KG1 (cell line): ENCODE results near the gene CCDC43.
A peak's percentile ranks its signal among the peaks of the same experiment; 100 is the strongest.
"Not testable (repeated sequence)": the region's sequence is repeated elsewhere in the genome, so short reads cannot be mapped to it uniquely, and the experiment has no call there.

Experiments used
- DNase-seq: peaks from one replicate; lab custom pipeline; 2025; lab: John Stamatoyannopoulos, UW

Gene CCDC43, protein sequence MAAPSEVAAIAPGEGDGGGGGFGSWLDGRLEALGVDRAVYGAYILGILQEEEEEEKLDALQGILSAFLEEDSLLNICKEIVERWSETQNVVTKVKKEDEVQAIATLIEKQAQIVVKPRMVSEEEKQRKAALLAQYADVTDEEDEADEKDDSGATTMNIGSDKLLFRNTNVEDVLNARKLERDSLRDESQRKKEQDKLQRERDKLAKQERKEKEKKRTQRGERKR

DNA sequence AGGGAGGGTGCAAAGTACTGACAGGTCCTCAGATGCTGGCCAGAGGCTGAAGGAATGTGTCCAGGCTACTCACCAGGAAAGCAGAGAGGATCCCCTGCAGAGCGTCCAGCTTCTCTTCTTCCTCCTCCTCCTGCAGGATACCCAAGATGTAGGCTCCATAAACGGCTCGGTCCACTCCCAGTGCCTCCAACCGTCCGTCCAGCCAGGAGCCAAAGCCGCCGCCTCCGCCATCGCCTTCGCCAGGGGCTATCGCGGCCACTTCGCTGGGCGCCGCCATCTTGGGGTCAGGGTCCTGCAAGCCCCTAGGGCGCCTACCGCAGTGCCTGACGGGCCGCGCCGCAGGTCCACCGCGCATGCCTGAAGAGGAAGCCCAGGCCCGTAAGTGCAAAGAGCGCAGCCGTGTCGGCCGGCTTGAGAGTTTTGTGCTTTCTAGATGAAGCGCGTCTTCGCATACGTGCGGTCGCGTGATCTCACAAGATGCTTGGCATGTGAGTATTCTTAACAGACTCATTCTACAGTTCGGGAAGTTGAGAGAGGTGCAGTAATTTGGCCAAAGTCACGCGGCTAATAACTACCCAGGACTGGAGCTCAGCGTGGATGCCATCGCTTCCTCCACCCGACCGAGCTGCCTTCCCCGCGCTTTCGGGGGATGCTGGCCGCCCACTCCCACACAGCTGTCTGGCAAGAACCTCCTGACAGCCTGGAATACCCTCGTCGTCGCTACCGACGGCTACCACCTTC, at the start of gene CCDC43:
CCDC43 (minus strand) TSS at position 300 of the 741 bp plus-strand sequence; CDS start at position 277, 23 bp downstream.
- DNase-seq = peak; percentile 77

DNA sequence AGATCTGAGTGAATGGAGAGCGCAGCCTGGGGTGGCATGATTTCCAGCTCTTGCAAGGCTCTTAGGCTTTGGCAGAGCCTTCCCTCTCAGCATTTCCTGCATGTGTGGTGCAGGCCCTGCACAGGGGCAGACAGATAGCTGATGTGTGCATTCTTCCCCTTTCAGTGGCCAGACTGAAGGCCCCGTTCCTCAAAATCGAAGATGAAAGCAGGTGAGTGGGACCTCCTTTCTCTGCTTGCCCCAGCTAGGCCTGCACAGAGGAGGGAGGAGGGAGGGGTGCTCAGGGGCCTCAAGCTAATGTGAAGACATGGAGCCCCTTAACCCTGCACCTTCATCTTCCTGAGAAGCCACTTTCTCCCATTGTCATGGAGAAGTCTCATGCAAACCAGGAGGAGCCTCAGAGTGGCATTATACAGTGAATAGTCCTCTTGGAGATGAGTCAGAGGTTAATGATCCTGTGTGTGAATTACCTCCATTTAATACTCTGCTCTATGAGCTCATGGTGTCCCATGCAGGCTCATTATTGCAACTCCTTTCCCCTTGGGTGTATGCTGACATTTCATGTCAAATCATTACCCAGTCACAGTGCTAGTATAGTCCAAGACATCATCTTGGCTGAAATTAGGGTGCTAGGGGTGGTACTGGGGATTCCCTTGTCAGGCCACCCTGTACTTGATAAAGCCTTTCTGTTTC, 48.8 kb upstream of the CCDC43 start:
- DNase-seq = no peak

DNA sequence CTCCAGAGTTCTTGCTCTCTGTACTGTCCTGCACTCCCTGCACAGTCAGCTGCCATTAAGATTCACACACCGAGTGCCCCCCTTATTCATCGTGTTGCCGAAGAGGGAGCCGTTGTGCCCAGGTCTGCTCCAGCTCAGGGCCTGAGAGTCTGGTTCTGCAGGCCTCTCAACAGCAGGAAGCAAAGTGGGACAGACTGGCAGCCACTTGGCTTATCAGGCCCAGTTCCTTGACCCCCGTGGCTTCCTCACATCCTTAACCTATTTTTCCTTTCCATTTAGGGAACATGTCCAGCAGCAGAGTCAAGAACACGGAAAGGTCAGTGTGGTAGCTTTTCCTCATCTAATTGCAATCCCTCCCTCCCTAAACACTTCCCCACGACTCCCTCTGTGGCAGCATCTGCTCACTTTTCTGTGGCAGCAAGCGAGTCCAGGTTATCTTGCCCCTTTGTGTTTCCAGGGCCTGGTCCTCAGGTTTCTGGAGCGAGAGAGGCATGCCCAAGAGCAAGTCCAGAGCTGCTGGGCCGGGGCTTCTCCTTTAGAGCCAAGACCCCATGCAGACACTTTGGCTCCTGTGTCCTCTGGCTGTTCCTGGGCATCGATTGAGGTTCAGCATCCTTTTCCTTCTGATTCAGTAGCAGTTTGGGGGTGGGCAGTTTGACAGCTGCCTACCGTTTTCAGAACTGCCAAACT, 47.1 kb upstream of the CCDC43 start:
- DNase-seq = no peak

DNA sequence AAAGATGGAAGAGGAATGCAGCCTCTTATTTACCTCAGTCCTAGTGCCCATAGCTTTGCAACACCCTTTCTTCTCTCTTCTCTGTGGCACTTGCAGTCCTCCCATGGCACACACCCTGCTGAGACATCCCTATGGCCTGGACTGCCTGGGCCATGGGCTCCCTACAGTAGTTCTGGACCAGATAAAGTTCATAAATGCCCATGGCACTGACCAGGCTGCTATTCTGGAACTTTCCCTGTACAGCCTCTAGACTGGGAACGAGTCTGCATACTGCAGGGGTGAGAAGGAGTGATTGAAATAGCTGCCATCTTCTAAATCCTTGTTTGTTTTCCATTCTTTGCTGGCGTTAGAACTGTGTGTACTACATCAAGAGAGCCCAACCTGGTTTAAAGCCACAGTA, 44.7 kb upstream of the CCDC43 start:
- DNase-seq = no peak

DNA sequence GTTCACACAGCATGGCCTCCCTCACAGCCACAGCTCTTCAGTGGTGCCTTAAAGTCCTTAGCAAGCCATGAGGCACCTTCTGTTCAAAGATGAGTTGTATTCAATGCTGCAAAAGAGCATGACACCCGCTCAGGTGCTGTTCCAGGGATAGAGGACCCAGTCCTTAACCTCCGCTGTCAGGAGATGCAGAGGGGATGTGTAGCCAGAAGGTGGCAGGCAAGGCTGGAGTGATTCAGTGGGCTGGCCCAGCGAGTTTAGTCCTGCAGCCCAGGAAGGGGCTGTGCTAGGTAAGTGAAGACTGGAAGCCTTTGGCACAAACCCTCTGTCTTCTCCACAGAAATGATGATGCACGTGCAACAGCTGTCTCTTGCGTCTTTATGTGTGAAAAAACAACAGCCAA, 44.2 kb upstream of the CCDC43 start:
- DNase-seq = no peak

DNA sequence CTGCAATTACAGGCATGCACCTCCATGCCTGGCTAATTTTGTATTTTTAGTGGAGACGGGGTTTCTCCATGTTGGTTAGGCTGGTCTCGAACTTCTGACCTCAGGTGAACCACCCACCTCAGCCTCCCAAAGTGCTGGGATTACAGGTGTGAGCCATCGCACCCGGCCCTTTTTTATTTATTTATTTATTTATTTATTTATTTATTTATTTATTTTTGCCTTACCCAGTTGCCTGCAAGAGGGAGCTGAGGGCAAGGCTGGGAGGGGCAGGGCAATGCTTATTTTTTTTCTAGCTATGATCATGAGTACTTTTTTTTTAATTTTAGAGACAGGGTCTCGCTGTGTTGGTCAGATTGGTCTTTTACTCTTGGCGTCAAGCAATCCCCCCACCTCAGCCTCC, 36.5 kb upstream of the CCDC43 start:
- DNase-seq = not testable (repeated sequence)

DNA sequence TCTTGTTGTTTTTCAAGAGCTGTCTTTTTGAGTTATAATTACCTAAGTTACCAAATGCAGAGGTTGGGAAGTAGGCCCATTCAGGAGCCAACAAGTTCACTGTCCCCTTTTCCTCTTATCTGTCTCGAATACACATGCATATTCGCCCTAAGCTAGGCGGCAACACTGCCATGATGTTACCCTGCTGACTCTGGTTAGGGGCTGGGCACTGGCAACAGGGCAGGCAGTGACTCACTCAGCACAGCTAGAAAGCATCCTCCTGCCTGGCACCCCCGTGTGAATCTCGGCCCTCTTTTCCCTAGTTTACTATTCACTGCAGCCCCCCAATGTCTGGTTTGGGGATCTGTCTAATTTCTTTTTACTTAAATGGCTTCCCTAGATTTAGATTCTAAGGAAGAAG, 32.7 kb upstream of the CCDC43 start:
- DNase-seq = no peak

DNA sequence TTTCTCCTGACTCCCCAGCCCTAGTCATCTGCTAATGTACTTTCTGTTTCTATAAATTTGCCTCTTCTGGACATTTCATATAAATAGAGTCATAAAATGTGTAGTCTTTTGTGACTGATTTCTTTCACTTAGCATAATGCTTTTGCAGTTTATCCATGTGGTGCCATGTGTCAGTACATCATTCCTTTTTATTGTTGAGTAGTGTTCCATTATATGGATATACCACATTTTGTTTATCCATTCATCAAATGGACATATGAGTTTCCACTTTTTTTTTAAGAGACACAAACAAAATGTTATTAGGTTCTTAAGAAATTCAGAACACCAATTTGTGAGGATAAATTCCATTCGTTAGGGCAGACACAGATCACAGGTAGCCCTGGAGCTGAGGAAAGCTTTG, 29.9 kb upstream of the CCDC43 start:
- no peak for DNase-seq

DNA sequence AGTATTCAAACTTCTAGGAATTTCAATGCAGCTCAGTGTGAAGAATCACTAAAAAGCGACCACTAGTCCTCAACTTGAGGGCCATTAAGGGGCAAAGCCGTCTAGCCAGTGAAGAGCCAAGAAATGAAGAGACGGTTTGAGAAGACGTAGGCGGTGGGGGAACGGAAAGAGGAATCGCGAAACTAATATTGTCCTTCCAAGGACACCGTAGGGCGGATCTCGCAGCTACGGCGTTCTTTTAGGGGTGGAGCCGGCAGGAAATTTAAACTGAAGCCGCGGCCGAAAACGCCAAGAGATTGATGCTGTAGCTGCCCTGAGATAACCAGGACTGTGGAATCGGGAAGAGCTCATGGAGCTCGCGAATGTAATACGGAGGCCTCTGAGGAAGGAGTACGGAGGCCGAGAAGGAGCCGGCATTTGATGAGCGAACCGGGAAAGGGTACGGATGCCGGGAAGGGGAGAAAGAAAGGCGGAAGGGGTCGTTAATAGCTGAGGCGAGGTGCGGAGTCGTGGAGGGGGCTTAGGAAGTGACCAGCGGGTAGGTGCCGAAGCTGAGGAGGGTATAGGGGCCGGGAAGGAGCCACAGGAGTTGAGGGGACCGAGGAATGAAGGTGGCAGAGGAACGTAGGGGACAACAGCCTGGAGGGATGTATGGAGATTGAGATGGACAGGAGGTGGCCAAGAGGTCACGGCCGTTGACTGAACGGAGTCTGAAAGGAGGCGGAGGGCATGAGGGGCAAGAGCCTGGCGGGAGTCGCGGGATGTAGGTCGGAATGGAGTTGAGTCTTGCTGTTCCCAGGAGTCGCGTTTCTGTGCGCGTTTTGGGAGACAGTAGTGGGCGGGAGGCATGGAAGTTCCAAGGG, 19.1 kb upstream of the CCDC43 start, which contains the start of gene DBF4B:
DBF4B (plus strand) TSS at position 265 of the 863 bp plus-strand sequence; CDS start at position 421, 156 bp downstream.
- DNase-seq = peak; percentile 91

DNA sequence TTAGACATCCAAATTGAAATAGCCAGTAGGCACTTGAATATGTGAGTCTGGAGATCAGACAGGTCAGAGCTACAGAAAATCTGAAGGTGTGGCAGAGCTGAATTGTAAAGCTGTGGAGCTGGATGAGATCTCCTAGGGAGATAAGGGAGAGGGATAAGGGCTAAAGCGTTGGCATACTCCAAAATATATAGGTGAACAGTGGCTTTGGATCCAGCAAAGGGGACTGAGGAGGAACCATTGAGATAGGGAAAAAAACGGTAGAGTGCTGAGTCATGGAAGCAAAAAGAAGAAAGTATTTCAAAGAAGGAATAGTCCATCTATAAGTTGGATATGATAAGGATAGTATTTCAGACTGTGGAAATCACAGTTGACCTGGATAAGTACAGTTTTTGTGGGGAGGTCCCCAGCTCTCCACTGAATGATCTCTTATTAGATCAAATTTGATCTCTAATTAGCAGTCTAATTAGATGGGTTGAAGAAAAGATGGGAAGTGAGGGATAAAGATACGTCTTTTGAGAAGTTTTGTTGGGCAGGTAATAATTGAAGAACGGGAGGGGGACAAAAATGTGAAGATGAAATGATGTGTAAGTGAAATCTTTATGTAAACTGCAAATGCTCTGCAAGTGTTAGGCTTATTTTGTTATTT, 18.3 kb upstream of the CCDC43 start:
- DNase-seq = no peak

DNA sequence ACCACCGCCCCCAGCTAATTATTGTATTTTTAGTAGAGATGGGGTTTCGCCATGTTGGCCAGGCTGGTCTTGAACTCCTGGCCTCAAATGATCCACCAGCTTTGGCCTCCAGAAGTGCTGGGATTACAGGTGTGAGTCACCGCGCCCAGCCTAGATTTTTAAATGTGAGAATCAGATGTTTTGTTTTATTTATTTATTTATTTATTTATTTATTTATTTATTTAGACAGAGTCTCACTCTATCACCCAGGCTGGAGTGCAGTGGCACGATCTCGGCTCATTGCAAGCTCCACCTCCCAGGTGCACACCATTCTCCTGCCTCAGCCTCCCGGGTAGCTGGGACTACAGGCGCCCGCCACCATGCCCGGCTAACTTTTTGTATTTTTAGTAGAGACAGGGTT, 10.7 kb upstream of the CCDC43 start:
- not testable (repeated sequence) for DNase-seq

DNA sequence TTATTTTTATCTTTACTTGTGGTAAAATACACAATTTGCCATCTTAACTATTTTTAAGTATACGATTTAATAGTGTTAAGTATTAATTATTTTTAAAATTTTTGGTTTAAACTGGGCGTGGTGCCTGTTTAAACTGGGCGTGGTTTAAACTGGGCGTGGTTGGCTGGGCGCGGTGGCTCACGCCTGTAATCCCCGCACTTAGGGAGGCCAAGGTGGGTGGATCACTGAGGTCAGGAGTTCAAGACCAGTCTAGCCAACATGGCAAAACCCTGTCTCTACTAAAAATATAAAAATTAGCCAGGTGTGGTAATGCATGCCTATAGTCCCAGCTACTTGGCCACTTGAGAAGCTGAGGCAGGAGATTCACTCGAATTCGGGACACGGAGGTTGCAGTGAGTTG, 4.0 kb upstream of the CCDC43 start:
- no peak for DNase-seq

DNA sequence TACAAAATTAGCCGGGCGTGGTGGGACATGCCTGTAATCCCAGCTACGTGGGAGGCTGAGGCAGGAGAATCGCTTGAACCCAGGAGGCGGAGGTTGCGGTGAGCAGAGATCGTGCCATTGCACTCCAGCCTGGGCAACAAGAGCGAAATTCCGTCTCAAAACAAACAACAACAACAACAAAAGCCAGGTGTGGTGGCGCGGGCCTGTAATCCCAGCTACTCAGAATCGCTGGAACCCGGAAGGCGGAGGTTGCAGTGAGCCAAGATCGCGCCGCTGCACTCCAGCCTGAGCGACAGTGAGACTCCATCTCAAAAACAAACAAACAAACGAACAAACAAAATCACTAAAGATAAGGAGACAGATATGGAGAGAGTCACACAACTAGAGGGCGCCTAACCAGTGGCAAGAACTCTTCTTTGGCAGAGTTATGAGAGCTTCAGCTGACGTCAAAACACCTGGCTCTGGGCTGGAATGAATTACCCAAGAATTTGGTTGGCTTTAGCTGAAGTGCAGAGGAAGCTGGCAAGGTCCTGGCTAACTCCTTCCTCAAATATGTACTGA, 1.2 kb upstream of the CCDC43 start:
- DNase-seq = not testable (repeated sequence)

DNA sequence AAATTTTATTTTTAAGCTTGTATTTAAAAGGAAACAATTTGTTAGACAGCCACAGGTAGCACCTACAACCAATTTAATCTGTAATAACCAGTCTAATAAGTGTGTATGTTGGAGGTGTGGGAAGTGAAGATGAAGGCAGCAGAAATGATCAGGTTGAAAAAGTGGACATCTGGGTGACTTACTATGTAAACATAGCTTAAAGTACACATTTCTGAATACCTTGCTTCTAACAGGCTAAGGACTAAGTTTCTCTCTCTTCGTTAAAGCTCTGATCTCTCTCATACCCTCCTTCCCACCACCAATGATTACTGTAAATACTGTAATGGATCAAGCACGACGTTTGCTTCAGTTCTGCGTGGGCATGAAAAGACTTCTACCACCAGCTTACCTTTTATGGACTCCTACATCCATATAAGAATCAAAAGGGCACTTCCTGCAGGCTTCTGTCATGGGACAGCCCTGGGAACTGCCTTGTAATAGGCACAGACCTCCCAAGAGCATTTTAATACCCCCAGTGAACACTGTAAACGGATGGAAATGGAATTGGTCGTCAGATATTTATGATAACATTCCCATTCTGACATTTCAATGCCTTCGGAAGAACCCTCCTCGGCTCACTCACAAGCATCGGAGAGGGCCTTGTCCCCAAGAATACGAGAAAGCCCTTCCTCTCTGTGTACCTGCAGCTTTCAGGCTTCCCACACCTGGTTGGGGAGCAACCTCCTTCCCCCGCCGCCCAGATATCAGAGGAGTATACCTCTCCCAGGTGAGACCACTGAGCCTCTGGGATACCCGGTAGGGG, 700 bp downstream of the CCDC43 start:
- peak; percentile 41 for DNase-seq

DNA sequence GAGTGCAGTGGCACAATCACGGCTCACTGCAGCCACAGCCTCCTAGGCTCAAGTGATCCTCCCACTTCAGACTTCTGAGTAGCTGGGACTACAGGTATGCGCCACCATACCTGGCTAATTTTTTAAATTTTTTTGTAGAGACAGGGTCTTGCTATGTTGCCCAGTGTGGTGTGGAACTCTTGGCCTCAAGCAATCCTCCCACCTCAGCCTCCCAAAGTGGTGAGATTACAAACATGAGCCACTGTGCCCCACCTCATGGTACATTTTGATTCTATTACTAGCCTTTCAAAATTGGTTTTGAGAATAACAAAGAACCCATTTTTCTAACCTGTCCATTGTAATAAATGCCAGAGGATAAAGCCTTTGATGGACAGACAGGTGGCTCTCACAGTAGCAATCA, 1.4 kb downstream of the CCDC43 start:
- DNase-seq = no peak

DNA sequence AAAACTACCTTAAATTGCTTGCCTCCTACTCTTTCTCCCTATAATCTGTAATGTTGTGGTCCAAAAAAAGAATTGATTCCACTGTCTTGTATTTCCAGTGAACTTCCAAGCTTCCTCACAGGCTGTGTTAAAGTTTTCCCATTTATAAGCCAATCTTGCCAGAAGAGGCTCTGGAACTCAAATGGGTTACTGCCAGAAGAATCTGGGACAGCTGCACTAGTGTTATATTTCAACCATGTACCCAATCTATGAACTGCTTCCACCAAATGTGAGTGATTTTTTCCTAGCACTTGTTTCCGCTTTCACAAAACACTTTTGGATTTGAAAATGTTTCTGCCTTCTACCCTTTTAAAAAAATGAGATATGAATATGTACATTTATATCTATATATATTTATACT, 1.8 kb downstream of the CCDC43 start:
- DNase-seq = no peak

DNA sequence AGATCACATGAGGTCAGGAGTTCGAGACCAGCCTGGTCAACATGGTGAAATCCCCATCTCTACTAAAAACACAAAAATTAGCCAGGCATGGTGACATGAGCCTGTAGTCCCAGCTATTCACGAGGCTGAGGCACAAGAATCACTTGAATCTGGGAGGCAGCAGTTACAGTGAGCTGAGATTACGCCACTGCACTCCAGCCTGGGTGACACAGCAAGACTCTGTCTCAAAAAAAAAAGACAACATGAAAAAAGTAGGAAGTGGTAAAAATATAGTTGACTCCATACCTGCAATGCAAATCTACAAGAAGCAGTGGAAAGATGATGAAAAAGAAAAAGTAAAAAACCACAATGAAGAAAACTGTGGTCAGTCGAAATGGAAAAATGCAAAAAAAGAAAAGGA, 6.3 kb downstream of the CCDC43 start:
- DNase-seq = not testable (repeated sequence)

DNA sequence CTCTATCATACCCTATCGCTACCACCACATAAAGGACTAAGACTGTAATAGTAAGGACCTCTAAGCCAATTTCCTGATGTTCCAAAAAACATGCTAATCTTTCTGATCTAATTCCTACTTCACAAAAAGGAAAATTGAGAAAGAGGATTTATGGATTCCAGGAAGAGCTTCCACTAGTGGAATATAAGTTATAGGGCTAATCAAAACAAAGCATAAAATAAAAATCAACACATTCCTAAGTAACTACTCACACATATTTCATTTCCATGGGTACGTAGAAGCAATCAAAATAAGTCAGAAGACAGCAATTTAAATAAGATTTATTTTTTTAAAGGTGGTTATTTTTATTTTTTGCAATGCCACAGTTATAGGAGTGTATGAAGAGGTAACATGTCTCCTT, 12.4 kb downstream of the CCDC43 start:
- no peak for DNase-seq

DNA sequence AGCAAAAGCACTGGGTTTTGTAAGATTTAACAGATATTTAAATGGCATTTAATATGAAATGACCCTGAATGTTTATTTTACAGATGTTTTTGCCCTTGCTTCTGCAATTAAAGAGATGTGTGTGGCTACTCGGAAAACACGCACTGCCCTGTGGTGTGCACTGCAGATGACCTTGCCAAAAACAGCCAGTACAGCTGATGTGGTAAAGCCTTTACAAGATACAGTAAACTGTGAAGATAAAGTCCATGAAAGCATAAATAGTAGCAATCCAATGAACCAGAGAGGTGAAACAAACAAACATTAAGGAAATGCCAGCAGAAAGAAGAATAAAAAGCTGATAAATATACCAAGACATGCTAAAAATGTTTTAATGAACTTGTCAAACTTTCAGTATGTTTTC, 15.7 kb downstream of the CCDC43 start:
- DNase-seq = no peak
